Erythroblast (primary cell): ENCODE measurements around the gene EEFSEC.

Experiments used
- DNase-seq, 2 experiments: peaks; one replicate each; lab custom pipeline; 2025; lab: John Stamatoyannopoulos, UW
- GATA1 ChIP-seq: IDR thresholded peaks from 2 replicates; pipeline ENCODE4 v1.6.1; 2011; ENCODE audit warnings: low read depth, mild to moderate bottlenecking, control low read depth, low read length, moderate library complexity
- POLR2A ChIP-seq: IDR thresholded peaks from 2 replicates; pipeline ENCODE4 v1.6.1; 2011; ENCODE audit warnings: mild to moderate bottlenecking, low read length

The EEFSEC gene

GRCh38 chr3:128241741-128242140 is 88.5 kb downstream of the EEFSEC start:
- DNase-seq = no peak
- TF ChIP-seq POLR2A = no peak
- TF ChIP-seq GATA1 = no peak

GRCh38 chr3:128242818-128243601 is 89.7 kb downstream of the EEFSEC start:
- no peak for TF ChIP-seq GATA1
- TF ChIP-seq POLR2A = no peak
- no peak for DNase-seq

GRCh38 chr3:128243602-128244504 is 90.6 kb downstream of the EEFSEC start:
- TF ChIP-seq POLR2A (no peak), GATA1 (no peak)
- no peak for DNase-seq

GRCh38 chr3:128245460-128245859 is 92.2 kb downstream of the EEFSEC start:
- no peak for TF ChIP-seq POLR2A
- no peak for TF ChIP-seq GATA1

GRCh38 chr3:128247666-128248409 is 94.6 kb downstream of the EEFSEC start:
- TF ChIP-seq POLR2A (no peak), GATA1 (no peak)
- no peak for DNase-seq

More at GRCh38 chr3:128245460-128245859, 92.2 kb downstream of the EEFSEC start:
- DNase-seq = no peak

- TF ChIP-seq POLR2A (no peak), GATA1 (no peak)
- DNase-seq = no peak
Measured at GRCh38 chr3:128252083-128252482, 98.8 kb downstream of the EEFSEC start.

GRCh38 chr3:128253150-128253549 is 99.9 kb downstream of the EEFSEC start:
- TF ChIP-seq GATA1 (no peak), POLR2A (no peak)
- no peak for DNase-seq

GRCh38 chr3:128254066-128254590 is 100.8 kb downstream of the EEFSEC start:
- DNase-seq = no peak
- TF ChIP-seq POLR2A (no peak), GATA1 (no peak)

GRCh38 chr3:128254967-128255366 is 101.7 kb downstream of the EEFSEC start:
- TF ChIP-seq POLR2A = no peak
- no peak for TF ChIP-seq GATA1
- no peak for DNase-seq

GRCh38 chr3:128256131-128256530 is 102.8 kb downstream of the EEFSEC start:
- TF ChIP-seq GATA1 (no peak), POLR2A (no peak)
- DNase-seq = no peak

GRCh38 chr3:128257632-128258031 is 104.4 kb downstream of the EEFSEC start:
- TF ChIP-seq GATA1 = no peak
- no peak for DNase-seq

- no peak for TF ChIP-seq GATA1
- TF ChIP-seq POLR2A = no peak
- DNase-seq = no peak
Measured at GRCh38 chr3:128260275-128260674, 107.0 kb downstream of the EEFSEC start.

GRCh38 chr3:128262457-128262856 is 109.2 kb downstream of the EEFSEC start:
- TF ChIP-seq GATA1 (no peak), POLR2A (no peak)
- DNase-seq = no peak

- TF ChIP-seq GATA1 (no peak), POLR2A (no peak)
- no peak for DNase-seq
Measured at GRCh38 chr3:128263118-128263517, 109.8 kb downstream of the EEFSEC start.

- TF ChIP-seq GATA1 (no peak), POLR2A (no peak)
- DNase-seq = no peak
Measured at GRCh38 chr3:128263946-128264345, 110.7 kb downstream of the EEFSEC start.
